ENCODE data around the gene ISG20L2. TPM values are rescaled to one million over a fixed set of nuclear protein-coding genes. Genes with fewer than 3 reads are reported as not detected.

The ISG20L2 gene
- total RNA-seq, 1 donor from 2014 or later = 12.3 TPM

DNA sequence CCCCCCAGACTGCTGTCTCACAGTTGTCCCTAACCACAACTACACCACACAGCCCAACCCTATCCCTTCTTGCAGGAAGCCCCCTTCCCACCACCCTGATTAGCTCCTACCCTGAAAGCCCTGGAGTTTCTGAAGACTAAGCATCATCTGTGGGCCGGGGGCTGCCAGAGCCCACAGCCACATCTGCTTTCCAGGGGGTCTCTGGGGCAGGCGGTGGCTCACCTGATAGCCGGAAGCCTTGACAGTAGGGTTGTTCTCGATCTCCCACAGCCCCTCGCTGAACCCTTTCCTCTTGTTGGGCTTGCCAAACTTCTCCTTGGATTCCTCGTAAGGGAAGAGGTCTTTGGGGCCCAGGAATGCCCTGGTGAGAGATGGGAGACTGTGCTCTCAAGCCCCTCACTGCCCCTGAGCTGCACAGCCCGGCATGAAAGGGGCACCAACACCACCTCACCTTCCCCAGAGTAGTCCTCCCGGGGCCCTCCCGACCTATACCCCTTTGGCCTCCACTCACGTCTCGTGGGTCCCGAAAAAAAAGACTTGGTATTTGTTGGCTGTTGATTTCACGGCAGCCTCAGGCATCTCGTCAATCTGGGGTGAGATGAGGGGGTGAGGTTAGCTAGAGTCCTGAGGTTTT lies 16.3 kb upstream of the ISG20L2 start:
- ATAC-seq (ENCODE audit: poor library complexity) (no peak), DNase-seq (peak; percentile 33)
- intact Hi-C loops (cut with DNase I) = no loop called here

GRCh38 chr1:156744344-156744743 lies 15.8 kb upstream of the ISG20L2 start:
- peak; percentile 17 for DNase-seq
- ATAC-seq (ENCODE audit: poor library complexity) = no peak
- intact Hi-C loops (cut with DNase I) = no loop called here

GRCh38 chr1:156743367-156744302 lies 15.1 kb upstream of the ISG20L2 start:
- intact Hi-C loops (cut with DNase I) = no loop called here
- DNase-seq = peak; percentile 35
- no peak for ATAC-seq (ENCODE audit: poor library complexity)

GRCh38 chr1:156742801-156743200 lies 14.2 kb upstream of the ISG20L2 start:
- peak; percentile 4 for DNase-seq
- intact Hi-C loops (cut with DNase I) = no loop called here
- ATAC-seq (ENCODE audit: poor library complexity) = no peak

DNA sequence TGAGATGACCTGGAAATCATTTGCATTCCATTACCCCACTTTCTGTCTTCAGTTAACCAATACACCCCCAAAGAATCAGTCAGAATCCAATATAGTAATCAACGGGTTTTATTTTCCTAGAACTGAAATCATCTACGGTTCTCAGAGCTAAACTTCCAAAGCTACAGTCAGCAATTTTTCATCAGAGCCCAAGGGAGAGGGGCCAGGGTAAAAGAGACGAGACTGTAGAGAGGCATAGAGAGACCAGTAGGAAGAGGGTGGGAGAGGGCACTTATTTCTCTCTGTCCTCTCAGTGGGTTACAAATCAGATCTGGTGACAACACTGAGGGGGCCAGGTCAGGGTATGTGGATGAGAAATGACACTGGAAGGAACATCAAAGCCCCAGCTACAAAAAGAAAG lies 13.5 kb upstream of the ISG20L2 start:
- DNase-seq (peak; percentile 19), ATAC-seq (ENCODE audit: poor library complexity) (no peak)
- intact Hi-C loops (cut with DNase I) = no loop called here

DNA sequence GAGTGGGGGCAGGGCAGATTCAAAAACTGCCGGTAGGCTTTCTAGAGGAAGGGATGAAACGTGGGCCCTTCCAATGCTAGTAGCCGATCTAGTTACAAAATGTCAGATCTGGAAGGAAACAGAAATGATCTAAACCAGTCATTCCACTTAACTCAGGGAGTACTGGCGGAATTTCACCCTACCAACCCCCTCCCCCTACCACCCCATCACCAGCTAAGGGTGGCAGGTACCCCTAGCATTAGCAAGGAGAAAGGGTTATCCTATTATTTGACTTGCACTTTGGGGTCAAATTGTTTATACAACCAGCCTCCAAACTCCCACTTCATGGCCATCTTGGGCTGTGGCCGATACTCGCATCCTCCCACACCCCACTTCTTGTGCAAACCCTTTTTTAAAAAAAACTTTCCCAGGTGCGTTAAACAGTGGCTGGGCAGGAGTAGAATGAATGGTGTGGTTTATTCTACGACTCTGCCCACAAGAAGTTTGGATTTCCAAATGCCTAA lies 13.0 kb upstream of the ISG20L2 start:
- no peak for ATAC-seq (ENCODE audit: poor library complexity)
- intact Hi-C loops (cut with DNase I) = no loop called here
- DNase-seq = peak; percentile 34

DNA sequence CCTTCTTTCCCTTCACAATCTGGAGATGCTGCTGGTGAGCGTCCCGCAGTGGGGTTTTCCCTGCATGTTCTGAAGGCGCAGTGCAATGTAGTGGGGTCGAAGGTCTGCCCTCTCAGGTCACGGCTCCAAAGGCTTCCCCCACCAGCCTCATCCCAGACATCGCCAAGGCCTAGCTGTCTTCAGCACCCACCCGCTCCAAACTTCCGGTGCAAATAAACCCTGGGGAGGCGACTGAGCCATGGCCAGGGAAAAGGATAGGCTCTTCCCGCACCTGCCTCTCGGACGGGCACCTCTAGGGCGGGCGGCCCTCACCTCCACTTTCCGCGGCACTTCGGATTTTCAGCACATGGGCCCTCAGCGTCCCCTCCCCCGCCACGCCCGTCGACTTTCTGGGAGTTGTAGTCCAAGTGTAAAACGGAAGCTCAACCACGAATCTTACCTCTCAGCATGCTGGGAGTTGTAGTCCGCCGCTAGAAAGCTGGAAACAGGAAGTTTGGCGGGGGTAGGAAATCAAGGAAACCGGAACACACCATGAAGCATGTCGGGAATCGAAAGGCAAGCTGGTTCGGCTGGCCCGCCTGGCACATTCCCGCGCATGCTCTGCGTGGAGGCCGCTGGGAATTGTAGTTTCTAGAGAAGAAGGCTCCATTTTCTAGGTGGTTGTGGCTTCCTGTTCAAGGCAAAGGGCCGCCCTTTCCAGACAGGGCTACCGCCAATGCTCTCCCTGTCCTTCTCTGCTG lies 12.3 kb upstream of the ISG20L2 start, which contains the start of gene MRPL24:
MRPL24 (minus strand) TSS at position 348 of the 740 bp plus-strand sequence. CDS start 2,384 bp downstream, outside the sequence.
- intact Hi-C loops (cut with DNase I) = no loop called here
- ATAC-seq (ENCODE audit: poor library complexity) = peak; percentile 94
- DNase-seq = peak; percentile 98

GRCh38 chr1:156740237-156740740 lies 11.7 kb upstream of the ISG20L2 start:
- DNase-seq (no peak), ATAC-seq (ENCODE audit: poor library complexity) (peak; percentile 3)
- intact Hi-C loops (cut with DNase I) = no loop called here

GRCh38 chr1:156738916-156739315 lies 10.3 kb upstream of the ISG20L2 start:
- DNase-seq = no peak
- ATAC-seq (ENCODE audit: poor library complexity) = no peak
- intact Hi-C loops (cut with DNase I) = no loop called here

DNA sequence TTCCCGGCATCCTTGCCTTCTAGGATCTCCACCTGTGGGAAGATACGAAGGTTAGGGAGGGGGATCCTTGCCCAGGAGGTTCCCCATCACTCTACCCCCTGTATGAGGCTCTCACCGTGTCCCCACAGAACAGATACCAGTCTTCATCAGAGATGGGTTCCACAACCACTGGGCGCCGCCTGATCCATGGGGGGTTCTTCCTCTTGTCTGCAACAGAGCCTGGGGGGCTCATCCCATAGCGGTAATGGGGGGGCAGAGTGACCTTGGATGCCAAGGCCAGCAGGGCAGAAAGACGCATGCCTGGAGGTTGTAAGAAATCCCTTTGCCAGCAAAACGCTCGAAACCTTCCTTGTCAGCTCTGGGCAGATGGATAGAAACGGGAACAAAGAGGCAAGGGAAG lies 9.8 kb upstream of the ISG20L2 start:
- intact Hi-C loops (cut with DNase I) = no loop called here
- ATAC-seq (ENCODE audit: poor library complexity) = no peak
- no peak for DNase-seq

GRCh38 chr1:156733989-156734584 lies 5.5 kb upstream of the ISG20L2 start:
- DNase-seq = no peak
- intact Hi-C loops (cut with DNase I) = no loop called here
- ATAC-seq (ENCODE audit: poor library complexity) = no peak

- ATAC-seq (ENCODE audit: poor library complexity) (peak; percentile 84), DNase-seq (peak; percentile 88)
- intact Hi-C loops (cut with DNase I) = no loop called here
Measured at GRCh38 chr1:156727926-156728598, 504 bp downstream of the ISG20L2 start, which contains the start of gene METTL25B. Gene METTL25B, plus strand, starts transcription at chr1:156728469. Its CDS starts 636 bp downstream, at chr1:156729105.

- no peak for DNase-seq
- intact Hi-C loops (cut with DNase I) = no loop called here
- no peak for ATAC-seq (ENCODE audit: poor library complexity)
Measured at GRCh38 chr1:156727492-156727891, 1.1 kb downstream of the ISG20L2 start.

GRCh38 chr1:156726549-156727226 lies 1.9 kb downstream of the ISG20L2 start:
- no peak for DNase-seq
- no peak for ATAC-seq (ENCODE audit: poor library complexity)
- intact Hi-C loops (cut with DNase I) = no loop called here

DNA sequence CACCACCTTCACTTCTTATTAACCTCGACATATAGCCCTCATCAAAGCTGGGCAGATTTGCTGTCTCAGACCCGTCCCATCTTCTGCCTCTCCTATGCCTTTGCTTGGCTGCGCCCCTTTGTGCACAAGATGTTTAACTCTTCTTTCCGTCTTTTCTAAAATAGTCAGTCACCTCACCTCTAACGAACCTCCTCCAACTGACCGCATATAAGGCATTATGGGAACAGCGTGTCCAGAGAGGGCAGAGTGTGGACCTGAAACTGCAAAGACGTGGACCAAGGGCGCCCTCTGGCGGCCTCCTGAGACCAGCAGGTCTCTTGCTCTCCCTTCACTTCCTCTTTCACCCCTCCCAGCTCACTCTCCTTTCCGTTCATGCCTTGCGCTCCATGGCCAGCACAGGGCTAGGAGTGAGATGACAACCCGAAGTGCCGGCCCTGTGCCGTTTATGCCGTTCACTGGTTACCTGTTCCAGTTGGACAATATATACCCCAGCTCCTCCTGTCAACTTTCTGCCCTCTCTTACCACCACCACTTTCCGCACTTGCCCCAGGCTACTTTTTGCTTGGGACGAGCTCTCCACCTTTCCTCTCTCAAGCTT lies 2.8 kb downstream of the ISG20L2 start:
- DNase-seq = peak; percentile 95

DNA sequence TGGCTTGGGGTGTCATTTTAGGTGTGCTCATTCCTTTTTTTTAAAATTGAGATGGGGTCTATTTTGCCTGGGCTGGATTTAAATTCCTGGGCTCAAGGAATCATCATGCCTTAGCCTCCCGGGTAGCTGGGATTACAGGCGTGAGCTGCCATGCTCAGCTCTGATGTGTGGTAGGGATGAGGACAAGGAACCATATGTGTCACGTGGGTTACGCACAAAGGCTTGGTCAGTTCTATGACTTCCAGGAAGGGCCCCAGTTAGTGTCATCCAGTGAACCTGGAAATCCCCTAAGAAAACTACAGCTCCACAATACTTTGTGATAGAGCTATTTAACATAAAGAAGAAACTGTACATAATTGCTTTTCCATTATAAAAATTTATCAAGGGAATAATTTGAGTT lies 7.0 kb downstream of the ISG20L2 start:
- DNase-seq = no peak
- intact Hi-C loops (cut with DNase I) = no loop called here

More for the DNA sequence above, 2.8 kb downstream of the ISG20L2 start:
- intact Hi-C loops (cut with DNase I) = loop anchor here (2.0 kb wide), 1 partner anchor 37 kb away; no protein-coding TSS in a partner anchor
- peak; percentile 79 for ATAC-seq (ENCODE audit: poor library complexity)

DNA sequence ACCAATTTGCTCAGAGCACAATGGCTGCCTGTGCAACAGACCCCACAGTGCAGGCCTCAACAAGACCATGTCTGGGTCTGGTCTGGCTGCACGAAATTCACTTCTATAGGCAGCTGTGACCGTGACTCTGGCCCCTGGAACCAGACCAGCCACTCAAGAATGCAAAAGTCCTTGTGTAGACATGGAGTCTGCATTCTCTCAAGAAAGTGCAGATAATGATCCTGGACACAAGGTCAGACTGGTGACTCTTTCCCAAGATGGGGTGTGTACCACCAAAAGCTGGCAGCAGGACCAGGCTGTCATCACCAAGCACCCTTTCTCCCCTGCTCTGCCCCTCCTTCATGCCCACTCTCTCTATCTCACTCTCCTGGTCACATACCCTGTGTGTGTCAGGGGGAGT lies 7.4 kb downstream of the ISG20L2 start:
- no peak for ATAC-seq (ENCODE audit: poor library complexity)
- no peak for DNase-seq
- intact Hi-C loops (cut with DNase I) = no loop called here

More for the DNA sequence above, 7.0 kb downstream of the ISG20L2 start:
- no peak for ATAC-seq (ENCODE audit: poor library complexity)
